GM18909 (cell line): ENCODE measurements around the gene PHF20.
"Not testable (repeated sequence)": the region's sequence is repeated elsewhere in the genome, so short reads cannot be mapped to it uniquely, and the experiment has no call there.

Experiments used
- ATAC-seq: cut with Tn5 transposase; IDR thresholded peaks from one replicate; pipeline ENCODE4 v1.9.1; 2021; ENCODE audit warnings: mild to moderate bottlenecking; ENCODE audit not compliant: unreplicated experiment, poor library complexity

The PHF20 gene

DNA sequence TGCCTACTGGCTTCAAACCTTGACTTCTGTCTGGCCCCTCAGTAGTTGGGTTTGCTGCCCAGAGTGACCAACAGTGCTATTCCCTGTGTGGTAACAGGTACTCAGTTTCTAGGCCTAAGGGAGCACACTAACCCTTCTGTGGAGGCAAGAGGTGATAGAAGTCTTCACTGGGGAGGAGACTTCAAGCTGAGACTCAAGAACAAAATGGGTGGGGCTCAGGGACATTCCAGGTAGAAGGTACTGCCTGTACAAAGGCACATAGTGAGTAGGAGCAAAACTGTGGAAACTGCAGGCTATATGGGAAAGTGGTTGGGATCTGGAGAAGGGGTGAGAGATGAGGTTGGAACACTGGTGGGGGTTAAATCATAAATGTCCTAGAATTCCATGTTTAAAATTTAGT, 184.8 kb downstream of the PHF20 start:
- no peak for ATAC-seq

DNA sequence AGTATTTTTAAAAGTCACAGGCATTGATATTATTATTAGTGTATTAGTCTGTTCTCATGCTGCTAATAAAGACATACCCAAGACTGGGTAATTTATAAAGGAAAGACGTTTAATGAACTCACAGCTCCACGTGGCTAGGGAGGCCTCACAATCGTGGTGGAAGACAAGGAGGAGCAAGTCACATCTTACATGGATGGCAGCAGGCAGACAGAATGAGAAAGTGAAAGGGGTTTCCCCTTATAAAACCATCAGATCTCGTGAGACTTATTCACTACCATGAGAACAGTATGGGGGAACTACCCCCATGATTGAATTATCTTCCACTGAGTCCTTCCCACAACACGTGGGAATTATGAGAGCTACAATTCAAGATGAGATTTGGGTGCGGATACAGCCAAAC, 187.5 kb downstream of the PHF20 start:
- ATAC-seq = not testable (repeated sequence)

DNA sequence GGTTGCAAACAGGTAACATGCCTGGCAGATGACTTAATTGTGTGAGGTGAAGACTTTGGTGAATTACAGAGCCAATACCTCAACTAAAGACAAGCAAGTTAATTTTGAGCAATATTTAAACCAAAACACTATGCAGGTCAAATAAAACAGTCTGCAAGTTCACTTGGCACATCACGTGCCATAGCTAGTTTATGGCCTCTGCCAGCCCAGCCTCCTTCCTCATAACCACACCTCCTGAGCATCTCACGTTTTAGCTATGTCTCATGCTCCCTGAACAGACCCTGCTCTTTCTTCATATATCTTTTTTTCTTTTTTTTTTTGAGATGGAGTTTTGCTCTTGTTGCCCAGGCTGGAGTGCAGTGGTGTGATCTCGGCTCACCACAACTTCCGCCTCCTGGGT, 192.1 kb downstream of the PHF20 start:
- ATAC-seq = no peak

DNA sequence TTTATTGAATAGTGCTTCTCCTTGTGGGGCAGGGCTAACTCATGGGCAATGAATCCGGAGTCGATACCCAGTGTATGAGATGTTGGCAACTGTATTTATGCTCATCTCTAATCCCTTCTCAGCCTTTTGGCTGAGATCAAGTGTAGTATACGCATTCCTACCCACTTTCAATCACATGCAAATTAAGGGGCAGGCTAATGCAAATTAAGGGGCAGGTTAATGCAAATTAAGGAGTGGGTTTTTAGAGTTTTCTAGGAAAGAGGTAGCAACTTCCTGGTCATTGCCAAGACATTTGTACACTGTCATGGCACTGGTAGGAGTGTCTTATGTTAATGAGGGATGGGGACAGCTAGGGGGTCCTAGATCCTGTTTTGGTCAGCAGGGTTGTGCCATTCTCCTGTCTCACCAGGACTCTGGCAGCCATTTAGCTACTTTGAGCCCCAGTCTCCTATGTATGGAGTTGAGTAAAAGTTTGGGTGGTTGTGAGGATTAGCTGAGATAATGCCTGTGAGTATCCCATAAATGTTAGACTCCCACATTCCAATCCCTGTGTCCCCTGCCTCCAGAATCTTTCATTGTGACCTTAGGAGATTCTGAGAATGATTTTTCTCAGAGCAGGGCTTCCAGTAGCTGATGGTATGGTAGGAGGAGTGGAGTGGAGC, 196.3 kb downstream of the PHF20 start, which contains the start of gene CNBD2:
TSS of gene CNBD2 (plus strand) at position 612 of the 662 bp plus-strand sequence. CDS start 173 bp downstream, outside the sequence.
- ATAC-seq = no peak

DNA sequence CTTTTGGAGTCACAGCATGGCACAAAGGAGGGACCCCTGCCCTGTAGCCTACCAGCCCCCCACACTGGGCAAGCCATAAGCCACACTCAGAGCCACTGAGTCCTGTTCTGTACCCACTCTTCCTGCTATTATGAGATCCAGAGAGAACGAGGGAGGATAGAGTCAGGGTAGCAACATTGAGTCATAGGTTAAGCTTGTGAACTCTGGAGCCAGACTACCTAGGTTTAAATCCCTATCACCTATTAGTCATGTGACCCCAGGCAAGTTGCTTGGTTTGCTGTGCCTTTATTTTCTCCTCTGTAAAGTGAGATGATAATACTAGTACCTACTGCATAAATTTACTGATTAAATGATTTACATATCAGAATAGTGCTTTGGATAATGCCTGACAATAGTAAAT, 197.1 kb downstream of the PHF20 start:
- no peak for ATAC-seq

DNA sequence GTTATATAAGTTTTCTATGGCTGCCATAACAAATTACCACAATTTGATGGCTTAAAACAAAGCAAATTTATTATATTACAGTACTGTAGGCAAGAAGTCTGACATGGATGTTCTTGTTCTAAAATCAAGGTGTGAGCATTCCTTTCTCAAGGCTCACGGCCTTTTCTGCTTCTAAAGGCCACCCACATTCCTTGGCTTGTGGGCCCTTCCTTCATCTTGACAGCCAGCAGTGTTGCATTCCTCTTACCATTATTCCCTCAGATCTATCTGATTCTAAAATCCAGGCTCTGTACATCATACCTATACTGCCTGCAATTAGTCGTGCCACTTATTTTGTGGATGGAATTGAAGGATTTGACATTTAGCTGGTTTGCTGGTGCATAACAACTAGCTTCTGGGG, 200.2 kb downstream of the PHF20 start:
- ATAC-seq = no peak

DNA sequence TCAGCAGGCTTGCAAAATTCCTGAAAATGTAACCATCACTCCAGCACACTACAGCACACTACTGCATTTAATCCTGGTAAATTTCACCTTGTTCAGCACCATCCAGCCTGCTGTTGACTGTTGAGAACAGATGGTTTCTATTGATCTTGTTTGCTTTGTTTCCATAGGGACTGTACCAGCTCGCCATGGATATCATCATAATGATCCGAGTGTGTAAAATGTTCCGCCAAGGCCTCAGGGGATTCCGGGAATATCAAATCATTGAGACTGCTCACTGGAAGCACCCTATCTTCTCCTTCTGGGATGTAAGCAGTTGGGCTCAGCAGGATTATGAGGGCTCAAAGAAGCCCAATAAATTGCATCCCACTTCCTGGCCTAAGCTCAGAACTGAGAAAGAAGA, 200.6 kb downstream of the PHF20 start:
- ATAC-seq = no peak

DNA sequence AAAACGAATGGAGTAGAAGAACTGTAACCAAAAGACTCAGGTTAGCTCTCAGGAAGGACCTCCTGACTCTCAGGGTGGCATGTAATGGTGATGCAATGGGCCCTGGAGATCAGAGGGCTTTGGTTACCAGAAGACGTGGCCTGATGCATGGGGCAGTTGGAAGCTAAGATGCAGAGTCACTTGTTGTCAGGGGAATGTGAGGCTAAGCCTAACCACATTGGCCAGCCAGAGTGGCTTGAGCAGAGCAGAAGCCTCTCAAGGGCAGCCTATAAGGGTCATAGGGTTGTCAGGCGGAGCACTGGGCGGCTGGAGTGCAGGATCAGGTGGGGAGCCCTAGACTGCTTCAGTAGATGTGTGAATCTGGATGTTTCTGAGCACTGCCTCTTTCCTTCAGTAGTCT, 202.4 kb downstream of the PHF20 start:
- no peak for ATAC-seq

DNA sequence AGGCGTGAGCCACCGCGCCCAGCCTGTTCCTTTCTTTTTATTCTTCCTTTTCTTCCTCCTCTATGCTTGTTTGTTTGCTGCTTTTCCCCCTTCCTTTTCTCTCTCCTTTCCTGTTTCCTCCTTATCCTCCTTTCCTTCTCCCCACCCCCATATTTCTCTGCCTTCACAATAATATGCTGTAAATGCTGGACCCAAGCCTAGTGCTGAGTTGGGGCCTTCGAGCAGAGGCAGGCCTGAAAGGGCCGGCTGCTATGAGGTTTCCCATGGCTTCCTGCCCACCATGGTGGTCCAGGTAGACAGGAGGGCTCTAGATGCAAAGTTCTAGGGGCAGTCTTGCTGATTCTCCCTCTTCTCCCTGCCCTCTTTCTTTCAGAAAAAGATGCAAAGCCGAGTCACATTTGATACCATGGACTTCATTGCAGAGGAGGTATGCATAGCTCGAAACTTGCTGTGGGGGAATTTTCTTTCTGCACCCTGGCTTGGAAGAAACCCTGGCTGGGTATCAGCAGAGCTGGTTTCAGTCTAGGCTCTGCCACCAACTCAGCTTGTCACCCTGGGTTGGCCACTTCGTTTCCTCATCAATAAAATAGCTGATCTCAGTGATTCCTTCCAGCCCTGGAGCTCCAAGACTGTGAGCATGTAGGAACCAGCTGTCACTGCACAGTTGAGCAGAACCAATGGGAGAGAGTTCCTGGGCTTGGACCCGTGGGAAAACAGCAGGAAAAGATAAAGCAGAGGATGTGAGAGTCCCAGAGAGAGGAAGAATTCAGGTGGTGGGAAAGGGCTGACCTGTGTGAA, 204.0 kb downstream of the PHF20 start:
- ATAC-seq = no peak

DNA sequence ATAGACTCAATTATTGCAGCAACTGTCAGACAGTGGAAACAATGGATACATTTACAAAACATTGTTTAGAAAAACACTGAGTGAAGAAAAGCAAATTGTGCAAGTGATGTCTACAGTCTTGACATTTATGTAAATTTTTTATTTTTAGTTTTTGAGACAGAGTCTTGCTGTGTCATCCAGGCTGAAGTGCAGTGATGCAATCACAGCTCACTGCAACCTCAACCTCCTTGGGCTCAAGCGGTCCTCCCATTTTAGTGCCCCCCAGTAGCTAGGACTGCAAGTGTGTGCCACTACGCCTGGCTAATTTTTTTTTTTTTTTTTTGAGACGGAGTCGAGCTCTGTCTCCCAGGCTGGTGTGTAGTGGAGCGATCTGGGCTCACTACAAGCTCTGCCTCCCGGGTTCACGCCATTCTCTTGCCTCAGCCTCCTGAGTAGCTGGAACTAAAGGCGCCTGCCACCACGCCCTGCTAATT, 206.3 kb downstream of the PHF20 start:
- no peak for ATAC-seq

DNA sequence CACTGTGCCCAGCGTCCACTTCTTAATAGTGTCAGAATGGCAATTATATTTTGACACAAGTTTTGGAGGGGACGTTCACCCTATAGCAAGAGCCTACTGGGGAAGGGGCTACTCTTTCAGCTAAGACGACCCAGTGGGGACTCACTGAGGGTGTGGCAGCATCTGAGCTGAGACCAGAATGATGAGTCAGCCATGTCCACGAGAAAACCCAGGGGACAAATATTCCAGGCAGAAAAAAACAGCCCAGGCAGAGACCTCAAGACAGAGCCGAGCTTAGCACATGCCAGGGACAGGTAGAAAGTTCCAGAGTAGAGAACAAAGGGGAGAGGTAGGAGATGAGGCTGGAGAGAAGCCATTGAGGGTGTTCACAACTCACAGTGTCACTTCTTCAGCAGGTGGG, 207.7 kb downstream of the PHF20 start:
- ATAC-seq = no peak

DNA sequence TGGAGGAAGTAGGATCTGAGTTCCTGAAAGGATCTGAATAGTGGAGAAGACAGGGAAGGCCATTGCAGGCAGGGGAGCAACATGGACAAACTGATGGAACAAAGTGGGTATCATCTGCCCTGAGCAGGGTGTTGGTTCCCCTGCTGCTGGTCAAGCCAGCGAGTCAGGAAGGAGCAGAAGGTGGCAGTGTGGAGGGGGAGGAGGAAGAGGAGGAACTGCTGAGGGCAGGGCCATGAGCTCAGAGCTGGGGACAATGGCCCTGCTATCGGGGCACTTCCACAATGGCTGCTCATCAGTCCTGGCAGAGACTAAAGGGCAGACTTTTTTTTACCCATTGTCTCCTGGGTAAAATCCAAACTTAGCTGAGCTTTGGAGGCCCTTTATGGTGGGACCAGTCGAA, 210.2 kb downstream of the PHF20 start:
- ATAC-seq = no peak

DNA sequence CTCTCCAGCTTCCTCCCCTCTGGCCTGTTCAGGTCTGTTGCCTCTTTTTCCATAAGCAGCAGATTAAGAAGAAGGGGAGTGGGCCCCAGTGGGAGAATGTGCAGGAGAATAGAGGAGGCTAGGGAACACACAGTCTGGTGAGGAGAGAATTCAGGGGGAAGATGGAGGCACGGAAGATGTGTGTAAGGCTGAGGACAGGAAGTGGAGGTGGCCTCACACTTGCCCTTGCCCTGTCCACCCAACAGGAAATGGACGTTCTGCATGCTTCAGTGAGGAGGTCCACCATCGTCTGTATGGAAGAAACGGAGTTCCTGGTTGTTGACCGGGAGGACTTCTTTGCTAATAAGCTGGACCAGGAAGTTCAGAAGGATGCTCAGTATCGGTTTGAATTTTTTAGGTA, 212.6 kb downstream of the PHF20 start:
- ATAC-seq = no peak

DNA sequence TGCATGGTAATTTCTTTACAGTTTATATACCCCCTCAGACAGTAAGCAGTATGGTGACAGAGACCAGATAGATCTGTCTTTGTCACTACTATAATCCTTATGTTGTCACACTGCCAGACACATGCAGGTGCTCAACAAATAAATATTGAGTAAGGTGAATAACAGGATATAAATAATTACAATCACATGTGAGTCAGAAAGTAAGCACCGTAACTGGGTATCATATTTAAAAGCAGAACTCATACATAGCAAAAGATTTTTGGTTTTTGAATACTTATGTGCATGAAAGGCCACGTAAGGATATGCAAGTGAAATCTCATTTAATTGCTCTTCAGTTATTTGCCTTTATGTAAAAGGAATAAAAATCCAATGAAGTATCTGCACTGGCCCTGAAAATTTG, 214.0 kb downstream of the PHF20 start:
- ATAC-seq = no peak

DNA sequence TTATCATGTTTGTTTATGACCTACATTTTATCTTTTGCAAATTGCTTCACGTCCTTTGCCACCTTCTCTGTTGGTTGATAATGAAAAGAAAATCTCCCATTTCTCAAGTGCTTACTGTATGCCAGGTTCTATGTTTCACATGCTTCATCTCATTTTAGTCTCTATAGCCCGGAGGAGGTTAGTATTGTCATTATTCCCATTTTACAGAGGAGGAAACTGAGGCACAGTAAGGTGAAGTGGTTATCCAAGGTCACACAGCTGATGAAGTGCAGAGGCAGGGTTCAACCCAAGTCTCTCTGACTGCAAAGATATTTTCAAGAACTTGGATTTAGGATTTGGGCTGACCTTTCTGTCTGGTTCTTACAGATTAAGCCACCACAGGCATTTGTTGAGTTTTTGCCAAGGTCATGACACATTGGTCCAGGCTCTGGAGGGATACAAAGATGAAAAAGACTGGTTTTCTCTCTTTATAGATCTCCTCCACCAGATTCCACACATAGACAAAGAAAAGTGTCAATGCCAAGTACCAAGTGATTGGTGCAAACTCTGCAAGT, 217.2 kb downstream of the PHF20 start:
- ATAC-seq = no peak

DNA sequence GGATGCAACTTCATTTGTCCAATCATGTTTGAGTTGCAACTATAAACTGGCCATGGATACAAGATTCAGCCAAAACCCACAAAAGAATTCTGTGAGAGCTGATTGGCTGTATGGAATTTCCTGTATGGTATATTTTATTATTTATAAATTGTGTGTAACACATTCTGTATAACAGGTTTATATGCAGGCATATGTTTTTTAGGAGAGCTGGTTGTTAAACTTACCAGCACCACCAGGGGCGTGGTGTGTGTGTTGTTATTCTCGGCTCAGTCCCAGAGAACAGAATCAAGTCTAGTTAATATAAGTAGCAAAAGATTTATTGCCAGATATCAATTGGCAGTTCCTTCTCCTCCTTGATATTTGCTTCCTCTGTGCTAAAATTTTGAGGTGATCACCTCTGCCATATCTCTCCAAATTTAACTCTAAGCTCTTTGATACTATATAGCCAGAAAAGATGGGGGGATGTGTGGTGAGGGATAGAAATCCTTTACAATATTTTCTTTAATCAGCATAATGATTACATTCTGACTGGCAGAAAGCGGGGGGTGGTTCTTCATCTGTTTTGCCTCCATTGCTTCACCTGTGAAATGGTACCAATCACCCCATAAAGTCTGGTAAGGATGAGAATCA, 219.4 kb downstream of the PHF20 start:
- ATAC-seq = no peak

DNA sequence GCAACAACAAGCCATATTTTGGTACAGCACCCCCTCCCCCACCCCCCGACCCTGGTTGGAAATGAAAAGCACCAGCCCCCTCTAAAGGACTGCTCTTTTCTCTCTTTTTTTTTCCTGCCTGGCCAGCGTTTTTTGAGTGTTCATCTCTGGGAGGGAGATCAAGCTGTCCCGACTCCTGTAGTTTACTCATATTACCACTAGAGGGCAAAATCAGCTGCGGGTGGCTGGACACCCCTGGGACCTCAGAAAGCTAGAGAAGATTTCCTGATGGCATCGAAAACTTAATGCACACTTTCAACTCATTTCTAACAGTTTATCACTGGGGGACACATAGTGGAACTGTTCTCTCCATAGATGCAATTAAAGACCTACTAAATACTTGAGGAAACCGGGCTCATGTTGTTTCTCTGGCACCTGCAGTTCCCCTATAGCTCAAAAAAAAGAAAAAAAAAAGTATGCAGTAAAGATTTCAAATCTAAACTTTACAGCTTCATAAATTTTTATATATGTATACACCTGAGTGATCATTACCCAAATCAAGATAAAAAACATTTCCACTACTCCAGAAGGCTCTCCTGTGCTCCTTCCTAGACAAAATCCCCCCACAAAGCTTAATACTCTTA, 221.0 kb downstream of the PHF20 start:
- ATAC-seq = no peak

DNA sequence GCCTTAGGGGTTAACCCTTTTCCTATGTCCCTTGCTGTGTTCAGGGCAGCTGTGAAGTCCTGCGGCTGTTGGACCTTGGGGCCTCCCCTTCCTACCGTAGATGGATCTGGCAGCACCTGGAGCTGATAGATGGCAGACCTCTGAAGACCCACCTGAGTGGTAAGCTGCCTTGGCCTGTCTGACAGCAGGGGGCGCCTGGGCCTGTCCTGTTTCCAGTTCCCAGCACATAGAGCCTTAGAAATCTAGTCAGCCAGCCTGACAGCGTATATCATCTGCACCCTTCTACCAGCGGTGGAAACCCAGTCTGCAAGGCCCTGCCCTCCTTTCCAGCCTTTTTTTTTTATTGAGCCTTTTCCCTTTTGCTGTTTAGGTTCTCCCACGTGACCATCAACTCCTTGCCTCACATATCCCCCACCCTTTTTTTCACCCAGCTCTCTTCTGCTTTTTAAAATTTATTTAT, 223.2 kb downstream of the PHF20 start:
- no peak for ATAC-seq

DNA sequence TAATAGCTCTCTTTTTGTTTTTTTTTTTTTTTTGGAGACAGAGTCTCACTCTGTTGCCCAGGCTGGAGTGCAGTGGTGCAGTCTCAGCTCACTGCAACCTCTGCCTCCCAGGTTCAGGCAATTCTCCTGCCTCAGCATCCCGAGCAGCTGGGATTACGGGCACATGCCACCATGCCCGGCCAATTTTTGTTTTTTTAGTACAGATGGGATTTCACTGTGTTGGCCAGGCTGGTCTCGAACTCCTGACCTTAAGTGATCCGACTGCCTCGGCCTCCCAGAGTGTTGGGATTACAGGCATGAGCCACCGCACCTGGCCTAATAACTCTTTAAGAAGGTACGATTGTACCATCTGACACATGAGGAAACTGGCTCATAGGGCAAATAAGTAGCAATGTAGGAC, 224.7 kb downstream of the PHF20 start:
- not testable (repeated sequence) for ATAC-seq
